DOHH2 (cell line): ENCODE measurements around the gene CCDC38.

Experiments
- CTCF ChIP-seq: fragments of 200-600 bp; sonication (generic); IDR thresholded peaks from one replicate; pipeline ENCODE4 v1.5.1; 2014; ENCODE audit warnings: antibody characterized with exemption, mild to moderate bottlenecking, low read depth, low read length; ENCODE audit not compliant: poor library complexity, severe bottlenecking
- EZH2phosphoT487 ChIP-seq: fragments of 200-600 bp; sonication (generic); IDR thresholded peaks from 2 replicates; pipeline ENCODE4 v1.6.1; 2017; ENCODE audit warnings: borderline replicate concordance, mild to moderate bottlenecking, antibody characterized with exemption, low read length, moderate library complexity, mixed read lengths

- TF ChIP-seq CTCF (no peak), EZH2phosphoT487 (no peak)
These were observed 14.2 kb upstream of the CCDC38 start for GRCh38 chr12:95956557-95957145.
